ENCODE measurements around the gene AVPR2.
A peak's percentile ranks its signal among the peaks of the same experiment; 100 is the strongest.

AVPR2 gene

DNA sequence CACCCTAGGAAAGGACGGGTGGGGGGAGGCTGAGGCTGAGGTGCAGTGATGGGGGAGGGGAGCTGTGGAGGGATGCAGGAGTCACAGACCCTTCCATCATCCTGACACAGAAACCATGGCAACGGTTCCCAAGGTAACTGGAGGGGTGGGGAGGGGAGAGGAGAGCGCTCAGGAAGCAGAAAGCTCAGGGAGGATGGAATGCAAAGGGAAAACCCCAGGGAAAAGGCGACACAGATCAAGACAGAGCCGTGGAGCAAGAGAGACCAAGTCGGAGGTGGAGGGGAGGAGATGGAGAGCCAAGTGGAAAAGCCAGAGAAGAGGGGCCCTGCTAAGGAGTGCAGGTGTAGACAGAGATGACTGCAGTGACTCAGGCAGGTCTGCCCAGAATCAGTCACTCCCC is 33.0 kb upstream of the AVPR2 start:
- no peak for DNase-seq (ENCODE audit: low spot score)
- in situ Hi-C loops (cut with MboI; ENCODE audit: low sequenced_read_pairs, unreplicated experiment): no loop called here
- TF ChIP-seq, protein P1, sequence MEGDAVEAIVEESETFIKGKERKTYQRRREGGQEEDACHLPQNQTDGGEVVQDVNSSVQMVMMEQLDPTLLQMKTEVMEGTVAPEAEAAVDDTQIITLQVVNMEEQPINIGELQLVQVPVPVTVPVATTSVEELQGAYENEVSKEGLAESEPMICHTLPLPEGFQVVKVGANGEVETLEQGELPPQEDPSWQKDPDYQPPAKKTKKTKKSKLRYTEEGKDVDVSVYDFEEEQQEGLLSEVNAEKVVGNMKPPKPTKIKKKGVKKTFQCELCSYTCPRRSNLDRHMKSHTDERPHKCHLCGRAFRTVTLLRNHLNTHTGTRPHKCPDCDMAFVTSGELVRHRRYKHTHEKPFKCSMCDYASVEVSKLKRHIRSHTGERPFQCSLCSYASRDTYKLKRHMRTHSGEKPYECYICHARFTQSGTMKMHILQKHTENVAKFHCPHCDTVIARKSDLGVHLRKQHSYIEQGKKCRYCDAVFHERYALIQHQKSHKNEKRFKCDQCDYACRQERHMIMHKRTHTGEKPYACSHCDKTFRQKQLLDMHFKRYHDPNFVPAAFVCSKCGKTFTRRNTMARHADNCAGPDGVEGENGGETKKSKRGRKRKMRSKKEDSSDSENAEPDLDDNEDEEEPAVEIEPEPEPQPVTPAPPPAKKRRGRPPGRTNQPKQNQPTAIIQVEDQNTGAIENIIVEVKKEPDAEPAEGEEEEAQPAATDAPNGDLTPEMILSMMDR (IDR thresholded peaks at IDR 0.05; ENCODE audit: borderline replicate concordance, control extremely low read depth, extremely low read depth, insufficient read depth, missing control alignments): no peak

DNA sequence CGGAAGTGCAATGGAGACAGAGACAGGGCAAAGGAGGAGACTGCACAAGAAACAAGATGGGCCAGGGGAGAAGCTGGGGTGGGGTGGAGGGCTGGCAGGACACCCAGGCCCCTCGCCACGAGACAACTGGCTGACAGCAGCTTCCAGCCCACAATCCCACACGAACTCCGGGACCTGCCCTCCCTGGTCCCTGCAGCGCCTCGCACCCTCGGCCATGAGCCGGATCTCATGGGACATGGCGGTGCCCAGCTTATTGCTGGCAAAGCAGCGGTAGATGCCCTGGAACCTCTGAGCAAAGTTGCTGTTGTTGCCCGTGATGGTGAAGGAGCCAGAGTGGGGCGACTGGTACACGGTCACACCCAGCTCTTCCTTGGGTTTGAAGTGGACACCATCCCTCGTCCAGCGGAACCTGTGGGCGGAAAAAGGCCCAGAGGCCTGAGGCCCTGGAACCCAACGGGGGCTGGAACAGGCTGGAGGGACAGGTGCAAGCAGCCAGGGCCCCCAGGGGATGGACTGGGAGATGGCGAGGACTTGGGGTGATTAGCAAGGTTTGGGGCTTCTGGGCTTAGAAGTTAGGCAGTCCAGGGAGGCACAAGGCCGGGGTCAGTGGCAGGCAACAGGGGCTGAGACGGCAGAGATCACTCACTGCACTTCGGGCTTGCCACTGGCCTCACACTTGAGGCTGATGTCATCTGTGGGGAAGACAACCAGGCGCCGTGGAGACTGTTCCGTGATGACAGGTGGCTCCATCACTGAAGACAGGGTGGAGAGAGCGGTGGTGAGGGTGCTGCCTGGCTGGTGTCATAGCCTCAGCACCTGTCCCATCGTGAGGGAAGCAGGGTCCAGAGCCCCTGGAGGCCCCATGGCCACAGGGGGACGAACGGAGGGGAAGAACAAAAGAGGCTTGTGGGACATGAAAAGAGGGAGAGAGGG is 32.3 kb upstream of the AVPR2 start:
- in situ Hi-C loops (cut with MboI; ENCODE audit: low sequenced_read_pairs, unreplicated experiment): no loop called here
- TF ChIP-seq, protein P1 (IDR thresholded peaks at IDR 0.05; ENCODE audit: borderline replicate concordance, control extremely low read depth, extremely low read depth, insufficient read depth, missing control alignments): no peak
- no peak for DNase-seq (ENCODE audit: low spot score)

DNA sequence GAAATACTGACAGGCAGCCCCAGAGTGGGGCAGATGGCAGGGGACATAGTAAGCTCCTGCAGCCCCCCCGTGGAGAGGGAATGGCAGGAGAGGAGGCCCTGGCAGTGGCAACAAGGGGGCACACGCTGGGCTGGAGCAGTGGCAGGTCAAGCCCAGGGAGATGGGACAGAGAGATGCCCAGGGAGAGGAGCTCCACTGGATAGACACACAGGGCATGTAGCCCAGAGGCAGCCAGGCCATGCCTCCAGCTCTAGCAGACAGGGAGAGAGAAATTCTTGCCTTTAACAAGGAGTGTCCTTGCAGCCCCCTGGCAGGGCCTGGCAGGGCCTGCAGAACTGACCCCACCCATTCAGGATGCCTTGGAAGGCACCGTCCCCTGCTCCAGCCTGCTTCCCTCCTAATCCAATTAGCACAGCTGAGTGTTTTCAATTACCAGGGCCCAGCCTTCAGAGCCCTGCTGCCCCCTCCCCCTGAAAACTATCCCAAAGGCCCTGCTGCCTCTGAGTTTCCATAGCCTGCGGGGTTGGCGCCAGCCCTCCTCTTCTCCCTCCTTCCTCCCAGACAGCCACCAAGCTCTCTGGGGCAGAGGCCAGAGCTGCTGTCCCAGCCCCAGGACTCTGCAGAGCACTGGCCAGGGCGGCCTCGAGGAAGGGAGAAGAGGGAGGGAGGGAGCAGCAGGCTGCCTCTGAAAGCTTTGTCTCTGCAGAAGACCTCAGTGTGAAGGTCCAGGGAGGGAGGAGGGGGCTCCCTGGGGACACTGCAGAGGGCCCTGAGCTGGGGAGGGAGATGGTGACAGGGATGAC is 31.0 kb upstream of the AVPR2 start:
- TF ChIP-seq, protein P1 (IDR thresholded peaks at IDR 0.05; ENCODE audit: borderline replicate concordance, control extremely low read depth, extremely low read depth, insufficient read depth, missing control alignments): no peak
- in situ Hi-C loops (cut with MboI; ENCODE audit: low sequenced_read_pairs, unreplicated experiment): no loop called here
- DNase-seq (ENCODE audit: low spot score): peak; percentile 24

DNA sequence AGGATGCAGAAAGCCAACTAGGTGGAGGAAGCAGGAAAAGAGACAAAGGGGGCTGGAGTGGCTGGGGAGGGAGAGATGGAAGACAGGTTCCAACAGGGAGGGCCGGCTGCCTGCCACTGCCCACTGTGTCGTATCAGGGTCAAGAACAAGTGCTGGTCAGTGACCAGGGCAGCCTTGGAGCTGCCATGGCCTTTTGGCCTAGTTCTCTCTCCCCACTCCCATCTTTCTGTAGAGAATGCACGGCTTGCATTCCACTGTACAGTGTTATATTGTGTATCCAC is 30.4 kb upstream of the AVPR2 start:
- DNase-seq (ENCODE audit: low spot score): no peak
- TF ChIP-seq, protein P1 (IDR thresholded peaks at IDR 0.05; ENCODE audit: borderline replicate concordance, control extremely low read depth, extremely low read depth, insufficient read depth, missing control alignments): no peak
- in situ Hi-C loops (cut with MboI; ENCODE audit: low sequenced_read_pairs, unreplicated experiment): no loop called here

DNA sequence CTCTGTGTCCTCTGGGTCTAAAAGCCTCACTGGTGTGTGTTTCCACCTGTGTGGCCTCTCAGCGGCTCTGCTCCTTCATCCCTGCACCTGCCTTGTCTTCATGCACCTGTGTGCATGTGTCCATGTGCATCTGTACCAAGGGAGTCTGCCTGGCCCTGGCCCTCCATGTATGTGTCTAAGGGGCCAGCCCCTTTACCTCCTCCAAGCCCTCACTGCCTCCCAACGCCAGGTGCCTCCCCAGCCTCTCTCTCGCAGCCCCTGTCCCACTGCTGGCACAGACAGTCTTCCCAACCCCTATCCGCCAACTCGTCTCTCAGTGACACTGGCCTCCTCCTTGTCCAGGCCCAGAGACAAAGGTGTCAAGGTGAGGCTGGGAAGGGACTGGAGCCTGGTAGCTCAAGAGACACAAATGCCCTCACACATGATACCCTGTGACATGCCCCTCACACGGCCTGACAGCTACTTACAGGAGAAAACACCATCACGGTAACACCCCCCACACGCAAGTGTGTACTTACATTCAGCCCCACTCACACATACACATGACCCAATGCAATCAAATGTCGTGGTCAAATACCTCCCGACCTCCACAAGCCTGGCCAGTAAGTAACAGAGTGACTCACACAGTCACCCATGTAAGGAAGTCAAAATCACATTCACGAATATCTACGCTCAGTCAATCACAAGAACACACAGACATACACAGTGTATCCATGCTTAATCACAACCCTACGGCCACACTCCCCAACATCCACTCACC is 29.9 kb upstream of the AVPR2 start:
- DNase-seq (ENCODE audit: low spot score): no peak

More for the DNA sequence above, 29.9 kb upstream of the AVPR2 start:
- in situ Hi-C loops (cut with MboI; ENCODE audit: low sequenced_read_pairs, unreplicated experiment): no loop called here
- TF ChIP-seq, protein P1 (IDR thresholded peaks at IDR 0.05; ENCODE audit: borderline replicate concordance, control extremely low read depth, extremely low read depth, insufficient read depth, missing control alignments): no peak
